ENCODE results near the gene NRP1.

Gene NRP1

DNA sequence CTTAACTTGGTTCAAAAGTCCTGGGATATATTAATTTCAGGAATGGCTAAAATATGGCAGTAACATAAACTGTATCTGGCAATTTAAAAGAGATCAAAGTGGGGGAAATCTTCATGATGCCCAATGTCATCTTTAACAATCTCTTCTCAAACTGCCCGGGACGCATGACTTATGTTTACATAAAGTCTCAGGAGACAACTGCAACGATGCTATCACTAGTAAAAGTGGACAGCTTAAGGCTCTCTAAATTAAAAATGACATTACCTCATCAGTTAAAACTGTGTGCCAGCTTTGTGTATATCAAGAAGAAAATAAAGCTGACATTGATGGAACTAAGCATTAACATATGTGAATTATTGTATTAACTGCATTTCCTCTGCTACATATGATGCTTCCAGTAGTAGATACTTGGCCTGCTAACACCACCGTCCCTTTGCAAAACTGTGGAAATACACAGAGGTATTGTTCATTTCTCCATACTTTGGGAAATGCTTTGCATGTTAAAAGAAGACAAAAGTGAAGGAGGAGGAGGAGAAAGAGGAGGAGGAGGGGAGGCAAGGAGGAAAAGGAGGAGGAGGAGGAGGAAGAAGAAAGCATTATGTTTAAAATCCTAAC, 62.4 kb downstream of the NRP1 start:
- TF ChIP-seq, protein P1, sequence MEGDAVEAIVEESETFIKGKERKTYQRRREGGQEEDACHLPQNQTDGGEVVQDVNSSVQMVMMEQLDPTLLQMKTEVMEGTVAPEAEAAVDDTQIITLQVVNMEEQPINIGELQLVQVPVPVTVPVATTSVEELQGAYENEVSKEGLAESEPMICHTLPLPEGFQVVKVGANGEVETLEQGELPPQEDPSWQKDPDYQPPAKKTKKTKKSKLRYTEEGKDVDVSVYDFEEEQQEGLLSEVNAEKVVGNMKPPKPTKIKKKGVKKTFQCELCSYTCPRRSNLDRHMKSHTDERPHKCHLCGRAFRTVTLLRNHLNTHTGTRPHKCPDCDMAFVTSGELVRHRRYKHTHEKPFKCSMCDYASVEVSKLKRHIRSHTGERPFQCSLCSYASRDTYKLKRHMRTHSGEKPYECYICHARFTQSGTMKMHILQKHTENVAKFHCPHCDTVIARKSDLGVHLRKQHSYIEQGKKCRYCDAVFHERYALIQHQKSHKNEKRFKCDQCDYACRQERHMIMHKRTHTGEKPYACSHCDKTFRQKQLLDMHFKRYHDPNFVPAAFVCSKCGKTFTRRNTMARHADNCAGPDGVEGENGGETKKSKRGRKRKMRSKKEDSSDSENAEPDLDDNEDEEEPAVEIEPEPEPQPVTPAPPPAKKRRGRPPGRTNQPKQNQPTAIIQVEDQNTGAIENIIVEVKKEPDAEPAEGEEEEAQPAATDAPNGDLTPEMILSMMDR (IDR thresholded peaks at IDR 0.05; ENCODE audit: poor library complexity, severe bottlenecking), result no peak
- peaks cover 41% of the 10 kb centered on the region for H3K4me1 ChIP-seq (ENCODE audit: insufficient read depth, poor library complexity, severe bottlenecking)
- H3K4me3 ChIP-seq (ENCODE audit: severe bottlenecking), result no peak overlapping the region
- H3K36me3 ChIP-seq (ENCODE audit: low read depth), result peaks cover 50% of the 10 kb centered on the region
- no peaks in the 10 kb centered on the region for H3K9me3 ChIP-seq (ENCODE audit: severe bottlenecking)
- H3K27me3 ChIP-seq (ENCODE audit: insufficient read depth, poor library complexity, severe bottlenecking), result no peaks in the 10 kb centered on the region
- H3K27ac ChIP-seq (ENCODE audit: poor library complexity, severe bottlenecking), result peak overlapping the region; percentile 87
- DNase-seq (ENCODE audit: low spot score) (no peak), ATAC-seq (ENCODE audit: low read depth) (no peak)

DNA sequence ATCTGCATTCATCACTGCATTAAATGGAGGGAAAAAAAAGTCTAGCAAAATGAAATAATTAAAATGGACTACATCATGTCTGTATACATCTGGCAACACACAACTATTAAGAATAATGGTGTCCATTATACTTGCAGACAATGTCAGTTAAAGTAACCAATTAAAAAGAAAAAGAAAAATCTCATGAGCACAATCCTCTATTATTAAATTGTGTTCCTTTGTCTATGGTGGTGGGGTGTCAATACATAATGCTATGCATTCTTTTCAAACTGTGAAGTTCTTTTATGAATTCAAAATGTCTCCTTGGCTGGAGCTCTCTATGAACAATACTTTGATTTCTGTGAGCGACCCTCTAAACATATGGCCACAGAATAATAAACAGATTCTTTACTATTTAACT, 63.5 kb downstream of the NRP1 start:
- TF ChIP-seq, protein P1 (IDR thresholded peaks at IDR 0.05; ENCODE audit: poor library complexity, severe bottlenecking), result no peak
- H3K36me3 ChIP-seq (ENCODE audit: low read depth), result peaks cover 48% of the 10 kb centered on the region
- no peak overlapping the region for H3K4me3 ChIP-seq (ENCODE audit: severe bottlenecking)
- peaks cover 31% of the 10 kb centered on the region for H3K4me1 ChIP-seq (ENCODE audit: insufficient read depth, poor library complexity, severe bottlenecking)
- no peaks in the 10 kb centered on the region for H3K27me3 ChIP-seq (ENCODE audit: insufficient read depth, poor library complexity, severe bottlenecking)
- H3K27ac ChIP-seq (ENCODE audit: poor library complexity, severe bottlenecking), result peak overlapping the region; percentile 87
- no peak for ATAC-seq (ENCODE audit: low read depth)
- no peaks in the 10 kb centered on the region for H3K9me3 ChIP-seq (ENCODE audit: severe bottlenecking)
- no peak for DNase-seq (ENCODE audit: low spot score)

DNA sequence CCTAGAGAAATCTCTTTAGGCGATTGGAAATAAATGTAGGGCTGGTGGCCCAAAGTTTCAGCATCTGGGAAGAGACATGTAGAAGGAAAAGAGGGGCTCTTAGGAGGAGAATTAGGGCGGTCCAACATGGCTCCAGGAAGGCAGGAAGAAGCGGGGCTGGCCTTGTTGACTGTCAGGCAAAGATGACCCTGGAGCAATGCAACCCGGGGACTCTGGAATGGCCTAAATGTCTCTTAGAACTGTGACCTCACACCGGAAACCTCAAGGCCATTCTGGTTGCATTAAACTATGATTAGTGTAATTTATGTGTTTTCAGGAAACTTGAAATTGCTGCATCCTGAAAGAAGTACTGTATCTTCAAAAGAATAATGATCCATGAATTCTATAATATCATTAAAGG, 66.8 kb downstream of the NRP1 start:
- Histone ChIP-seq H3K36me3 (ENCODE audit: low read depth) (peaks cover 67% of the 10 kb centered on the region), H3K4me1 (ENCODE audit: insufficient read depth, poor library complexity, severe bottlenecking) (peaks cover 39% of the 10 kb centered on the region)

DNA sequence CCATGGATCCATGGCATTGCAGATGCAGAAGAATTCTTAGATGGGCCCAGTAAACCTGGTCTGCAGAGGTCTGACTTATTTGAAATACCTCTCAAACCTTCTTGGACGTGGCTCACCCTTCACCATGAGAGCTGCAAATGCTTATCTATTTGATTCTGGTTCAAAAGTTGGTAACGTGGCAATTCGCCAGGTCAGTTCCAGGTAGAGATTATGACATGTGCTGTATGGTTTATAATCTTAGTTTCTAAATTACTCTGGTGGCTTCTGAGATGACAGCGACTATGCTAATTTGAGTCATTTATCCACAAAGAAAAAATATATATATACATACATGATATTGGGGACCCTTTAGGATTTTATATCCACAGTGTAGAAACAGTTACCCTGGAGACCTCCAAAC, 68.8 kb downstream of the NRP1 start:
- Histone ChIP-seq H3K27ac (ENCODE audit: poor library complexity, severe bottlenecking) (peak overlapping the region; percentile 100), H3K4me3 (ENCODE audit: severe bottlenecking) (no peak overlapping the region), H3K9me3 (ENCODE audit: severe bottlenecking) (no peaks in the 10 kb centered on the region), H3K27me3 (ENCODE audit: insufficient read depth, poor library complexity, severe bottlenecking) (no peaks in the 10 kb centered on the region), H3K4me1 (ENCODE audit: insufficient read depth, poor library complexity, severe bottlenecking) (peaks cover 30% of the 10 kb centered on the region), H3K36me3 (ENCODE audit: low read depth) (peaks cover 77% of the 10 kb centered on the region)
- TF ChIP-seq, protein P1 (IDR thresholded peaks at IDR 0.05; ENCODE audit: poor library complexity, severe bottlenecking), result no peak
- ATAC-seq (ENCODE audit: low read depth), result no peak
- DNase-seq (ENCODE audit: low spot score), result no peak

More for the DNA sequence above, 66.8 kb downstream of the NRP1 start:
- H3K27me3 ChIP-seq (ENCODE audit: insufficient read depth, poor library complexity, severe bottlenecking), result no peaks in the 10 kb centered on the region
- TF ChIP-seq, protein P1 (IDR thresholded peaks at IDR 0.05; ENCODE audit: poor library complexity, severe bottlenecking), result no peak
- H3K27ac ChIP-seq (ENCODE audit: poor library complexity, severe bottlenecking), result peak overlapping the region; percentile 2
- DNase-seq (ENCODE audit: low spot score), result no peak
- H3K4me3 ChIP-seq (ENCODE audit: severe bottlenecking), result no peak overlapping the region
- no peaks in the 10 kb centered on the region for H3K9me3 ChIP-seq (ENCODE audit: severe bottlenecking)
- no peak for ATAC-seq (ENCODE audit: low read depth)

DNA sequence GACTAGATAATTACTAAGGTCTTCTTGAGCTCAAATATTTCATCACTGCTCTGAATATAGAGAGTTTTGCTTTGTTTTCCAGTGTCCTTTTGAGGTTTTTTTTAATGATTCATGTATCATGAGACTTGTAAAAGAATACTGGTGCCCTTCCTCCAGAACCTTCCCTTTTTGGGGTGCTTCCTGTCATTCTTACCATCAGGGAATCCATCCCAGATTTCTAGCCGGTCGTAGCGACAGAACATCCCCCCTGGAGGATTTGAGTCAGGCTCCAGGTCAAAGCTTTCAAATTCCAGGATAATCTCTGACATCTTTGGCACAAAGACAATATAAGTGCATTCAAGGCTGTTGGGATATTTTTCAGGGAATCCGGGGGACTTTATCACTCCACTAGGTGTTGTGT, 71.0 kb downstream of the NRP1 start:
- ATAC-seq (ENCODE audit: low read depth), result peak; percentile 4
- Histone ChIP-seq H3K4me1 (ENCODE audit: insufficient read depth, poor library complexity, severe bottlenecking) (peaks cover 42% of the 10 kb centered on the region), H3K4me3 (ENCODE audit: severe bottlenecking) (no peak overlapping the region), H3K9me3 (ENCODE audit: severe bottlenecking) (no peaks in the 10 kb centered on the region), H3K27me3 (ENCODE audit: insufficient read depth, poor library complexity, severe bottlenecking) (no peaks in the 10 kb centered on the region), H3K36me3 (ENCODE audit: low read depth) (peaks cover 76% of the 10 kb centered on the region), H3K27ac (ENCODE audit: poor library complexity, severe bottlenecking) (peak overlapping the region; percentile 100)
- no peak for DNase-seq (ENCODE audit: low spot score)
- TF ChIP-seq, protein P1 (IDR thresholded peaks at IDR 0.05; ENCODE audit: poor library complexity, severe bottlenecking), result no peak
